DOHH2 (cell line): ENCODE measurements around the gene FAM174C.

ENCODE experiments used
- H3F3A ChIP-seq: fragments of 200-600 bp; sonication (generic), shearing (Covaris generic); 2 replicates; pipeline ENCODE4 v1.6.0; 2016; ENCODE audit warnings: antibody characterized with exemption, mild to moderate bottlenecking; ENCODE audit not compliant: control insufficient read depth, insufficient read depth
- H3K27ac ChIP-seq: fragments of 200-600 bp; sonication (generic); 2 replicates; pipeline ENCODE4 v1.5.1; 2014; ENCODE audit warnings: low read depth, mild to moderate bottlenecking, low read length, moderate library complexity
- H3K27me3 ChIP-seq: fragments of 200-600 bp; sonication (generic); 2 replicates; pipeline ENCODE4 v1.6.1; 2014; ENCODE audit warnings: mild to moderate bottlenecking, low read length, mixed read lengths; ENCODE audit not compliant: control insufficient read depth
- H3K36me3 ChIP-seq: fragments of 200-600 bp; sonication (generic); 2 replicates; pipeline ENCODE4 v1.6.1; 2014; ENCODE audit warnings: mild to moderate bottlenecking, low read length, moderate library complexity, mixed read lengths; ENCODE audit not compliant: control insufficient read depth
- H3K4me1 ChIP-seq: fragments of 200-600 bp; sonication (generic); 2 replicates; pipeline ENCODE4 v1.6.1; 2014; ENCODE audit warnings: mild to moderate bottlenecking, low read length, mixed read lengths; ENCODE audit not compliant: control insufficient read depth
- H3K4me2 ChIP-seq: fragments of 200-600 bp; sonication (generic); 2 replicates; pipeline ENCODE4 v1.6.0; 2014; ENCODE audit warnings: mild to moderate bottlenecking, low read length, moderate library complexity
- H3K4me3 ChIP-seq: fragments of 200-600 bp; sonication (generic); 2 replicates; pipeline ENCODE4 v1.5.1; 2014; ENCODE audit warnings: mild to moderate bottlenecking, low read length, mixed read lengths
- H3K79me2 ChIP-seq: fragments of 200-600 bp; sonication (generic); 2 replicates; pipeline ENCODE4 v1.6.1; 2014; ENCODE audit warnings: mild to moderate bottlenecking, low read length, mixed read lengths; ENCODE audit not compliant: control insufficient read depth
- H3K9me2 ChIP-seq: fragments of 200-600 bp; sonication (generic); replicated peaks from 2 replicates; pipeline ENCODE4 v1.6.1; 2014; ENCODE audit warnings: mild to moderate bottlenecking, low read length, mixed read lengths; ENCODE audit not compliant: control insufficient read depth
- H3K9me3 ChIP-seq: fragments of 200-600 bp; sonication (generic); 2 replicates; pipeline ENCODE4 v1.6.1; 2014; ENCODE audit warnings: antibody characterized with exemption, low read length, mixed read lengths; ENCODE audit not compliant: control insufficient read depth, insufficient read depth
- H4K20me1 ChIP-seq: fragments of 200-600 bp; sonication (generic); 2 replicates; pipeline ENCODE4 v1.6.0; 2014; ENCODE audit warnings: low read depth, mild to moderate bottlenecking, antibody characterized with exemption, low read length, moderate library complexity; ENCODE audit not compliant: control insufficient read depth, insufficient read depth
- EZH2phosphoT487 ChIP-seq: fragments of 200-600 bp; sonication (generic); IDR thresholded peaks from 2 replicates; pipeline ENCODE4 v1.6.1; 2017; ENCODE audit warnings: borderline replicate concordance, mild to moderate bottlenecking, antibody characterized with exemption, low read length, moderate library complexity, mixed read lengths
- TF ChIP-seq, protein P1 (sequence below): fragments of 200-600 bp; sonication (generic); IDR thresholded peaks from one replicate; pipeline ENCODE4 v1.5.1; 2014; ENCODE audit warnings: antibody characterized with exemption, mild to moderate bottlenecking, low read depth, low read length; ENCODE audit not compliant: poor library complexity, severe bottlenecking

FAM174C gene

DNA sequence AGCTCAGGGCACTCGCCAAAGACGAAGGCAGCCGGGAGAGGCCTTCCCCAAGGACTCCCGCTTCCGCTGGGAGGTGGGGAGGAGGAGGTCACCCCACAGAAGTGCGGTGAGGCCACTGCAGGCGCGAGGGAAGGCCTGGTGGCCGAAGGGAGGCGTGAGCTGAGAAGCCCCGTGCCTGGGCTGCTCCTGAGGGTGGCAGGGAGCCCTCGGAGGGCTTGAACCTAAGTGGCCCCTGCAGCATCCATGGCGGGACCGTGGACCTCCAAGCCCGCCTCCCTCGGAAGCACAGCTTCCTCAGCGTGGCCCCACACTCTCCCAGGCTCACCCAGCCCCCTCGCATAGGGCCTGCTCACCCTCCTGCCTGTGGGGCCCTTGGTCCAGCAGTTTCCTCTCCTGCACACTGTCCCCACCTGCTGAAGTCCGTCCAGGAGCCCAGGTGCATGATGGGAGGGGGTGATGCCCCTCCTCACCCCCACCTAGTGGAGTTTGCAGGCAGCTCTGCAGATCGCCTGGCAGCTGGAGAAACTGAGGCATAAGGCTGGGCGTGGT is 36.3 kb downstream of the FAM174C start:
- Histone ChIP-seq H3K4me1 (peaks cover 4% of the 10 kb centered on the region; the same call in 1 of the 2 replicates), H3K9me2 (no peaks in the 10 kb centered on the region), H3F3A (no peaks in the 10 kb centered on the region), H4K20me1 (no peaks in the 10 kb centered on the region), H3K27me3 (peaks cover 15% of the 10 kb centered on the region), H3K9me3 (no peaks in the 10 kb centered on the region), H3K4me2 (no peak overlapping the region), H3K36me3 (no peaks in the 10 kb centered on the region), H3K4me3 (no peak overlapping the region), H3K79me2 (no peaks in the 10 kb centered on the region), H3K27ac (no peak overlapping the region)
- TF ChIP-seq EZH2phosphoT487 = no peak
- TF ChIP-seq, protein P1, sequence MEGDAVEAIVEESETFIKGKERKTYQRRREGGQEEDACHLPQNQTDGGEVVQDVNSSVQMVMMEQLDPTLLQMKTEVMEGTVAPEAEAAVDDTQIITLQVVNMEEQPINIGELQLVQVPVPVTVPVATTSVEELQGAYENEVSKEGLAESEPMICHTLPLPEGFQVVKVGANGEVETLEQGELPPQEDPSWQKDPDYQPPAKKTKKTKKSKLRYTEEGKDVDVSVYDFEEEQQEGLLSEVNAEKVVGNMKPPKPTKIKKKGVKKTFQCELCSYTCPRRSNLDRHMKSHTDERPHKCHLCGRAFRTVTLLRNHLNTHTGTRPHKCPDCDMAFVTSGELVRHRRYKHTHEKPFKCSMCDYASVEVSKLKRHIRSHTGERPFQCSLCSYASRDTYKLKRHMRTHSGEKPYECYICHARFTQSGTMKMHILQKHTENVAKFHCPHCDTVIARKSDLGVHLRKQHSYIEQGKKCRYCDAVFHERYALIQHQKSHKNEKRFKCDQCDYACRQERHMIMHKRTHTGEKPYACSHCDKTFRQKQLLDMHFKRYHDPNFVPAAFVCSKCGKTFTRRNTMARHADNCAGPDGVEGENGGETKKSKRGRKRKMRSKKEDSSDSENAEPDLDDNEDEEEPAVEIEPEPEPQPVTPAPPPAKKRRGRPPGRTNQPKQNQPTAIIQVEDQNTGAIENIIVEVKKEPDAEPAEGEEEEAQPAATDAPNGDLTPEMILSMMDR = no peak

DNA sequence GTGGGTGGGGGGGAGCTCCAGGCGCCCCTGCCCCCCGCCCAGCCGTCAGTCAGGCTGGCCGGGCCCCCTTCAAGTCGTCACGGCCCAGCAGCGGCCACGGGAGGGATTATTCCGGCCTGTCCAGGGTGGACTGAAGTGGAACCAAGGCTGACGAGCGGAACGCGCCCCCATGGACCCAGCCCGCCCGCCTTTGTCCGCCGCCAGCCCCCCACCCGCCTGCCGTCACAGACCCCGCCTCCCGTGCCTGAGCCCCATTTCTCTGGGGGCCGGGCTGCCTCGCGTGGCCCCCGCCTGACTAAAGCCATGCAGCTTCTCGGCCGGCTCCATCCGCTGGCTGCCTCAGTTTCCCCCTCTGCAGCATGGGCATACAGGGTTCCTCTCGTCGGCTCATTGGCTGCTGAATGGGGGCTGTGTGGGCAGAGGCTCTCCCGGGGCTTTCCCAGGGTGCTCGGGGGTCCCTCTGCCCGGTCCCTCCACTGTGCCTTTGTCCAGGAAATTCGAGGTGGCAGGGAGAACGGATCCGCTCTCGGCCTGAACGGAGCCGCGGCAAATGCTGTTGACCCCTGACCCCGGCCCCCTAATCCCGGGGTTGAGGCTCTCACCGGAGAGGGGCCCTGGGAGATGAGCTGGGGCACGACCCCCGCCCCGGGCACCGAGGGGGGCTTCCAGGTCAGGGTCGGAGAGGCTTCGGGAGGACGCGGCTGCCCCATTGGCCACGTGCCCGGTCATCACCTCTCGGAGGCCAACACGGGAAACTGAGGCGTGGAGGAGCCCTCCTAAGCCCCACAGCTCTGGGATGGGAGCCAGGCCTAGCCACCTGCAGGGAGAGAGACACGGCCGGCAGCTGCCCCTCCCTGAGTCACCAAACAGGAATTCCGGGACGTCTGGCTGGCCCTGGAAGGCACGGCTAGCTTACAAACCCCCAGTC is 37.7 kb downstream of the FAM174C start:
- Histone ChIP-seq H3K4me3 (no peak overlapping the region), H3K4me2 (no peak overlapping the region), H3K27ac (no peak overlapping the region), H3K79me2 (no peaks in the 10 kb centered on the region), H3F3A (no peaks in the 10 kb centered on the region), H4K20me1 (no peaks in the 10 kb centered on the region), H3K27me3 (peaks cover 29% of the 10 kb centered on the region), H3K9me3 (no peaks in the 10 kb centered on the region), H3K9me2 (no peaks in the 10 kb centered on the region), H3K4me1 (peaks cover 4% of the 10 kb centered on the region; the same call in 1 of the 2 replicates), H3K36me3 (no peaks in the 10 kb centered on the region)
- TF ChIP-seq EZH2phosphoT487 = no peak
- TF ChIP-seq, protein P1 = no peak

DNA sequence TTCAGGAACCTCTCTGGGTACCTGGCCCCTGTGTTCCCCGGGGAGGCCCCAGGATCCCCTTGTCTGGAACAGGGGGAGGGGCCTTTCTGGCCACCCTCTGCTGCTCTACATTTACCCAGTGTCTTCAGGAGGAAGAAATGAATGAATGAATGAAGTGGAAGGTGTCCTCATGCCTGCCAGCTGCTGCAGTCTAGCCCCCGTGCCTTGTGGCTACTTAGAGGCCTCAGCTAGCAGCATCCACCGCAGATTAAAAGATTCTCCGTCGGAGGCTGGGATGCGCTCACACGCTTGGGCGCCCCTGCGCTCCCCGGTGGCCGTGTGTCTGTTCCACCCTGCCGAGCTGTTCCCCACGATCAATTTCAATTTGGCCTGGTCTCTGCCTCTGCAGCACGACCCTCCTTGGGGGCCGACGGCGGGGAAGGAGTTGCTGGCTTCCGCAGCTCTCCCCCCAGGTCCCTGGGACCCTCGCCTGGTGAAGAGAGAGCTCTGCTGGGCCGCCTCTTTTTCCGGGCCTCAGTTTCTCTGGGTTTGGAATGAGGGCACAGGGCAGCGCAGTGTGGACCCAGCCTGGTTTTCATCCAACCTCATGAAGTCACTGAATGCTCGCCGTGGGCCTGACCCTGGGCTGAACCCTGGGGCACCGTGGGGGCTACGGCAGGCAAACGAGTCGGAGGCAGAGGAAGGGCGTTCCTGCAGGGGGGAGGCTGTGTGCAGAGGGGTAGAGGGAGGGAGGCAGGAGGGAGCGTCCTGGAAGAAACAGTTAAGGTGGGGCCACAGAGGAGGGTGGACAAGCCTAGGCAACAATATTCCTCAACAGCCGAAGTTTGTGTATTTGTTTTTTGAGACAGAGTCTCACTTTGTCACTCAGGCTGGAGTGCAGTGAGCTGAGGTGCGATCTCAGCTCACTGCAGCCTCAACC is 38.6 kb downstream of the FAM174C start:
- H3K36me3 ChIP-seq = no peaks in the 10 kb centered on the region
- no peaks in the 10 kb centered on the region for H3K79me2 ChIP-seq
- no peaks in the 10 kb centered on the region for H3K9me3 ChIP-seq
- no peaks in the 10 kb centered on the region for H3F3A ChIP-seq
- no peak overlapping the region for H3K4me3 ChIP-seq
- H3K4me1 ChIP-seq = peaks cover 4% of the 10 kb centered on the region; the same call in 1 of the 2 replicates
- H4K20me1 ChIP-seq = no peaks in the 10 kb centered on the region
- H3K9me2 ChIP-seq = no peaks in the 10 kb centered on the region
- H3K4me2 ChIP-seq = no peak overlapping the region
- no peak for TF ChIP-seq EZH2phosphoT487
- TF ChIP-seq, protein P1 = no peak
- H3K27ac ChIP-seq = no peak overlapping the region
- H3K27me3 ChIP-seq = peaks cover 36% of the 10 kb centered on the region
